Measurements from ENCODE around the gene ZNF124.
A peak's percentile ranks its signal among the peaks of the same experiment; 100 is the strongest.

Gene ZNF124

DNA sequence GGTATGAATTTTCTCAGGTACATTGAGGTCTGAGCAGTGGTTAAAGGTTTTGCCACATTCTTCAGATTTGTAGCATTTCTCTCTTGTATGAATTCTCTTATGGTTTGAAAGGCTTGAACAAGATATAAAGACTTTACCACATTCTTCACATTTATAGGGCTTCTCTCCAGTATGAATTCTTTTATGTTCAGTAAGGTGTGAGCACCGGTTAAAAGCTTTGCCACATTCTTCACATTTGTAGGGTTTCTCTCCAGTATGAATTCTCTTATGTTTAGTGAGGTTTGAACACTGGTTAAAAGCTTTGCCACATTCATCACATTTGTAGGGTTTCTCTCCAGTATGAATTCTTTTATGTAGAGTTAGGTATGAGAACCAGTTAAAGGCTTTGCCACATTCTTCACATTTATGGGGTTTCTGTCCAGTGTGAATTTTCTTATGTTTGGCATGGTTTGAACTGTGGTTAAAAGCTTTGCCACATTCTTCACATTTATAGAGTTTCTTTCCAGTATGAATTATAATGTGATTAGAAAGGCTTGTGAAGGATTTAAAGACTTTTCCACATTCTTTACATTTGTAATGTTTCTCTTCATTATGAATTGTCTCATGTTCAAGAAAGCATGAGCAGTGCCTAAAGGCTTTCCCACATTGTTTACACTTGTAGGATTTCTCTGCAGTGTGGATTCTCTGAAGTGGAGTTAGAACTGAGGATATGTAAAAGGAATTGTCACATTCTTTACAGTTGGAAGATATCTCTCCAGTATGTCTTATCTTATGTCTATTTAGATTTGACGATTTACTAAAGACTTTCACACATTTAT is 18.4 kb upstream of the ZNF124 start:
- no peak overlapping the region for H3K4me3 ChIP-seq (ENCODE audit: low read depth, low read length)
- TF ChIP-seq, protein P1, sequence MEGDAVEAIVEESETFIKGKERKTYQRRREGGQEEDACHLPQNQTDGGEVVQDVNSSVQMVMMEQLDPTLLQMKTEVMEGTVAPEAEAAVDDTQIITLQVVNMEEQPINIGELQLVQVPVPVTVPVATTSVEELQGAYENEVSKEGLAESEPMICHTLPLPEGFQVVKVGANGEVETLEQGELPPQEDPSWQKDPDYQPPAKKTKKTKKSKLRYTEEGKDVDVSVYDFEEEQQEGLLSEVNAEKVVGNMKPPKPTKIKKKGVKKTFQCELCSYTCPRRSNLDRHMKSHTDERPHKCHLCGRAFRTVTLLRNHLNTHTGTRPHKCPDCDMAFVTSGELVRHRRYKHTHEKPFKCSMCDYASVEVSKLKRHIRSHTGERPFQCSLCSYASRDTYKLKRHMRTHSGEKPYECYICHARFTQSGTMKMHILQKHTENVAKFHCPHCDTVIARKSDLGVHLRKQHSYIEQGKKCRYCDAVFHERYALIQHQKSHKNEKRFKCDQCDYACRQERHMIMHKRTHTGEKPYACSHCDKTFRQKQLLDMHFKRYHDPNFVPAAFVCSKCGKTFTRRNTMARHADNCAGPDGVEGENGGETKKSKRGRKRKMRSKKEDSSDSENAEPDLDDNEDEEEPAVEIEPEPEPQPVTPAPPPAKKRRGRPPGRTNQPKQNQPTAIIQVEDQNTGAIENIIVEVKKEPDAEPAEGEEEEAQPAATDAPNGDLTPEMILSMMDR (conservative IDR thresholded peaks at IDR 0.05; ENCODE audit: low read depth, low read length) = no peak
- DNase-seq (ENCODE audit: low read depth) = no peak

DNA sequence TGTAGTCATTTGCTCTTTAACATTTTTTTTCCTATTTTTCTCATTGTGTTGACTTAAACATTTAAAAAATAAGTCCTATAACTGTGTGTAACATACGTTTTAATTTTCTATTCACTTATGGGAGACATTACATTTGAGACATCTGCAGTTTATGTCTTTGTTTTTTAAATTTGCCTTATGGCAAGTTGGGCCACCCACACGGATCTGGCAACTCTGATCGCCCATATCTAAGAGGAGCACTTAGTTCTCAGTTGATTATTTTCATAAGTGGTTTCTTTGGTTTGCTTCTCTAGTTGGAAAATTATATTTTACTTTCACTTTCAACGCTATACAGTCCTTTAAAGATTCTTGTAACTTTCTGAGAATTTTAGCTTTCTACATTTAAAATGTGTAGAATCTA is 13.8 kb upstream of the ZNF124 start:
- H3K4me3 ChIP-seq (ENCODE audit: low read depth, low read length) = no peak overlapping the region
- TF ChIP-seq, protein P1 (conservative IDR thresholded peaks at IDR 0.05; ENCODE audit: low read depth, low read length) = no peak
- DNase-seq (ENCODE audit: low read depth) = no peak

DNA sequence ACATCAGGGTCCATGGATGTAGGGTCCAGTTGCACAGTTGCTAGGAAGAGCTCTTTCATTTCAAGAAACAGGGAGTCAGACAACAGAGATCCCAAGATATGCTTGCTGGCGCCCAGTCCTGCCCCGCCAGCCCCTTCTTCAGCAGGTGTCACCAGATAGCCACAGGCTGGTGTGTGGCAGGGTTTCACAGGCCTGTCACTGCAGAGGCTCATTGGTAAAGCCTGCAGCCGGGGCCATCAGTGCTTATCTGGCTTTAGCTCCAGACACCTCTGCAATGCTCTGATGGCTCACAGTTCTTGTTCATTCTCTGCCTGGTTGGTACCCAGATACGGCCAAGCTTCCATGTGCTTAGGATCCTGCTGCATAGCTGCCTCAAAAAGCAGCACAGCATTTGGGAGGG is 12.4 kb upstream of the ZNF124 start:
- DNase-seq (ENCODE audit: low read depth) = no peak
- no peak overlapping the region for H3K4me3 ChIP-seq (ENCODE audit: low read depth, low read length)
- TF ChIP-seq, protein P1 (conservative IDR thresholded peaks at IDR 0.05; ENCODE audit: low read depth, low read length) = no peak

DNA sequence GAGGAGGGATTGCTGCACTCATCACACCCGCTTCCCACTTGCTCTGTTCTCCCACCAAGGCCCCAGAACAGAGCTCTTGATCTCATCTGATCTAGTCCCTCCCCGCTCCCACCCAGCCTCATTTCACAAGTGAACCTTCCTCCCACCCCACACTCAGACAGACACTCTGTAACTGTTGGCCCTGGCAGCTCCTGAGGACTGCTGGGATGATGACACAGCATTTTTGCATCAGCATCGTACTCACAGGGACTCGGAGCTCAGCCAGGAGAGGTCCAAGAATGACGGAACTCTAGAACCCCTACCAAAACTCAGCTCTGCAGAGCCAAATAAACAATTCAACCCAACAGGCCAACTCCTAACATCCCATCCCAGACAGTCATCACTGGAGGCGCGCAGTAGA is 11.2 kb upstream of the ZNF124 start:
- no peak for DNase-seq (ENCODE audit: low read depth)
- TF ChIP-seq, protein P1 (conservative IDR thresholded peaks at IDR 0.05; ENCODE audit: low read depth, low read length) = no peak
- no peak overlapping the region for H3K4me3 ChIP-seq (ENCODE audit: low read depth, low read length)

DNA sequence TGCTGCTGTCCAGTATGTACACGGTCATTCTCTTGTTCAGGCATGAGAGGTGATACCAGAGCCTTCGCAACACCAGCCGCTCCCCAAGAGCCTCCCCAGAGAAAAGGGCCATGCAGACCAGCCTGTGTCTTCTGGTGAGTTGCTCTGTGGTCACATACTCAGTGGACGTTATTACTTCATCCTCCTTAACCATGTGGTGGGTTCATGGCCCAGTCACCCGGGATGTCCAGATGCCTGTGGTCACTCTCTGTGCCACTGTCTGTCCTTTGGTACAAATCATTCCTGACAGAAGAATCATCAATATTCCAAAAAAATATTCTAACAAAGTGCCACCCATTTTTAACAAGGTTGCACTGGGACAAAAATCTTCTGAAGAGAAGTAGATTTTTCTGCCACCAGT is 8.8 kb upstream of the ZNF124 start:
- H3K4me3 ChIP-seq (ENCODE audit: low read depth, low read length) = no peak overlapping the region
- TF ChIP-seq, protein P1 (conservative IDR thresholded peaks at IDR 0.05; ENCODE audit: low read depth, low read length) = no peak
- DNase-seq (ENCODE audit: low read depth) = no peak

DNA sequence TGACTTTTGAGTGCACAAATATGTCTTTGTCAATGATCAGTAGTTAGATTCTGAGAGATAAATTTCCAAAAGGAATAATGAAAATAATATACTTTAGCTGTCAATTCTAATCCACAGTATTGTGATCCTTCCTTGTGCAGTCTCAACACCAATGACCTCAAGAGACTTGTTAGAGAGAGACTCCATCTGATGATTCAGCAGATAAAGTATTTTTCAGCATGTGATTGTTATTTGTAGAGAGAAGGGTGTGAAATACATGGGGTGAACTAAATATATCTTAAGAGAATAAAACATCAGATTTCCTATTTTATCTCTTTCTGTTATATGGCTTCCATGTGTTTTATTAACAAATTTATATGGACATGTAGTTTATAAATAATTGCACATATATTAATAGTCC is 5.9 kb upstream of the ZNF124 start:
- TF ChIP-seq, protein P1 (conservative IDR thresholded peaks at IDR 0.05; ENCODE audit: low read depth, low read length) = no peak

DNA sequence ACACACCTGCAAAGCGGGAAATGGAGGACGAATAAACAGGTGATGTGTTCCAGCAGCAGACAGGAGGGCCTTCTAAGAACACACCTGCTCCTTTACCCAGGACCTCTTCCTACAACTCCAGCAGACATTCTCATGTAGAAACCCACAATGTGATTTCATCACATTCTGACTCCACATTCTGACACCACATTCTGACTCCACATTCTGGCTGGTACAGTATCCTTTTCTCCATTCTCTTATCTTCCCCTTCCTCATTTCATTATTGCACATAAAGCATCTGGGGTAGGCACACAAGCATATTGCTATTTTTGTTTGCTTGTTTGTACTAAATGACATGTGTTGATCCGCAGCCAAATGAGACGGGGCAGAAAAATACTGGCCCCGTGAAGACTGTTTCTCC is 3.6 kb upstream of the ZNF124 start:
- DNase-seq (ENCODE audit: low read depth) = no peak
- no peak overlapping the region for H3K4me3 ChIP-seq (ENCODE audit: low read depth, low read length)
- TF ChIP-seq, protein P1 (conservative IDR thresholded peaks at IDR 0.05; ENCODE audit: low read depth, low read length) = no peak

More for the DNA sequence above, 5.9 kb upstream of the ZNF124 start:
- peak; percentile 15 for DNase-seq (ENCODE audit: low read depth)
- H3K4me3 ChIP-seq (ENCODE audit: low read depth, low read length) = no peak overlapping the region
